Thoracic aorta (tissue), 2 donors: ENCODE measurements around the gene MRPL41. TPM values are rescaled to one million over a fixed set of nuclear protein-coding genes. Genes with fewer than 3 reads are reported as not detected.
"Not testable (repeated sequence)": the region's sequence is repeated elsewhere in the genome, so short reads cannot be mapped to it uniquely, and the experiment has no call there.

Experiments
- ATAC-seq: fragments of 150-250 bp; one replicate; pipeline ENCODE4 v1.8.0; 2017; ENCODE audit warnings: low read depth; ENCODE audit not compliant: insufficient number of reproducible peaks, low FRiP score
- DNase-seq: peaks from one replicate; pipeline ENCODE4 v3.0.0-alpha.2; 2020; ENCODE audit warnings: low spot score
- H3K27ac ChIP-seq, 2 donors: fragments of 200-600 bp; sonication (generic); 1 replicate in 1 of 2; 2 replicates in 1 of 2; pipeline ENCODE4 v1.5.1; 2016; ENCODE audit warnings: mild to moderate bottlenecking in 2 of 2, moderate library complexity in 2 of 2
- H3K27me3 ChIP-seq: fragments of 200-600 bp; sonication (generic); replicated peaks from 2 replicates; pipeline ENCODE4 v1.6.0; 2016; ENCODE audit warnings: mild to moderate bottlenecking; ENCODE audit not compliant: insufficient read depth
- H3K36me3 ChIP-seq: fragments of 200-600 bp; sonication (generic); one replicate; pipeline ENCODE4 v1.5.1; 2016
- H3K4me1 ChIP-seq, 2 donors: fragments of 200-600 bp; sonication (generic); 1 replicate in 1 of 2; 2 replicates in 1 of 2; pipeline versions ENCODE4 v1.5.1 to v1.6.0; 2016; ENCODE audit warnings: low read depth in 2 of 2, mild to moderate bottlenecking in 1 of 2; ENCODE audit not compliant: control insufficient read depth in 1 of 2
- H3K4me3 ChIP-seq: fragments of 200-600 bp; sonication (generic); 2 replicates; pipeline ENCODE4 v1.5.1; 2016; ENCODE audit warnings: mild to moderate bottlenecking
- H3K9me3 ChIP-seq: fragments of 200-600 bp; sonication (generic); 2 replicates; pipeline ENCODE4 v1.5.1; 2016
- total RNA-seq, 2 donors: library from RNA; depleted of rRNA; stranded (reverse); fragments of >200 nt; gene quantifications; one replicate each; pipeline versions ENCODE4 v1.1.0 to v1.2.3, GENCODE V29; 2016
- TF ChIP-seq, protein P1 (sequence below): fragments of 200-600 bp; sonication (generic); IDR thresholded peaks from one replicate; pipeline ENCODE4 v1.5.1; 2019; ENCODE audit warnings: antibody characterized with exemption

Gene MRPL41
- total RNA-seq, 2 donors from 2014 or later, result 23.5 to 54.3 TPM

DNA sequence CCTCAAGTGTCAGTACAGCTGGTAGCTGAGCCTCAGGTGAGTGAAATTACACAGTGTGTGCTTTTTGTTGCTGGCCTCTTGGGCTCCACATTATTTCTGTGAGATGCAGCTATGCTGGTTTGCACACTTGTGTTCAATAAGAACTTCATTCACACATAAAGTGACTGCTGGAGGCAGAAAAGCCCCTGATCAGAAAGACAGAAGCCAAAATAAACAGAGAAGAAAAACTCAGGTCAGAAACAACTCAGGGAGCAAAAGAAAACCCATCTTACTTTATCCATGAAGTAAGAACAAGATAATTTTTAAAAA, 16.6 kb upstream of the MRPL41 start:
- DNase-seq (no peak), ATAC-seq (no peak)
- peaks cover 3% of the 10 kb centered on the region for H3K36me3 ChIP-seq
- H3K4me1 ChIP-seq, result peaks cover 0 to 8% of the 10 kb centered on the region in 2 donors
- H3K9me3 ChIP-seq, result no peaks in the 10 kb centered on the region
- no peak overlapping the region for H3K4me3 ChIP-seq
- TF ChIP-seq, protein P1, sequence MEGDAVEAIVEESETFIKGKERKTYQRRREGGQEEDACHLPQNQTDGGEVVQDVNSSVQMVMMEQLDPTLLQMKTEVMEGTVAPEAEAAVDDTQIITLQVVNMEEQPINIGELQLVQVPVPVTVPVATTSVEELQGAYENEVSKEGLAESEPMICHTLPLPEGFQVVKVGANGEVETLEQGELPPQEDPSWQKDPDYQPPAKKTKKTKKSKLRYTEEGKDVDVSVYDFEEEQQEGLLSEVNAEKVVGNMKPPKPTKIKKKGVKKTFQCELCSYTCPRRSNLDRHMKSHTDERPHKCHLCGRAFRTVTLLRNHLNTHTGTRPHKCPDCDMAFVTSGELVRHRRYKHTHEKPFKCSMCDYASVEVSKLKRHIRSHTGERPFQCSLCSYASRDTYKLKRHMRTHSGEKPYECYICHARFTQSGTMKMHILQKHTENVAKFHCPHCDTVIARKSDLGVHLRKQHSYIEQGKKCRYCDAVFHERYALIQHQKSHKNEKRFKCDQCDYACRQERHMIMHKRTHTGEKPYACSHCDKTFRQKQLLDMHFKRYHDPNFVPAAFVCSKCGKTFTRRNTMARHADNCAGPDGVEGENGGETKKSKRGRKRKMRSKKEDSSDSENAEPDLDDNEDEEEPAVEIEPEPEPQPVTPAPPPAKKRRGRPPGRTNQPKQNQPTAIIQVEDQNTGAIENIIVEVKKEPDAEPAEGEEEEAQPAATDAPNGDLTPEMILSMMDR, result no peak
- H3K27ac ChIP-seq, result no peak overlapping the region
- H3K27me3 ChIP-seq, result no peaks in the 10 kb centered on the region

DNA sequence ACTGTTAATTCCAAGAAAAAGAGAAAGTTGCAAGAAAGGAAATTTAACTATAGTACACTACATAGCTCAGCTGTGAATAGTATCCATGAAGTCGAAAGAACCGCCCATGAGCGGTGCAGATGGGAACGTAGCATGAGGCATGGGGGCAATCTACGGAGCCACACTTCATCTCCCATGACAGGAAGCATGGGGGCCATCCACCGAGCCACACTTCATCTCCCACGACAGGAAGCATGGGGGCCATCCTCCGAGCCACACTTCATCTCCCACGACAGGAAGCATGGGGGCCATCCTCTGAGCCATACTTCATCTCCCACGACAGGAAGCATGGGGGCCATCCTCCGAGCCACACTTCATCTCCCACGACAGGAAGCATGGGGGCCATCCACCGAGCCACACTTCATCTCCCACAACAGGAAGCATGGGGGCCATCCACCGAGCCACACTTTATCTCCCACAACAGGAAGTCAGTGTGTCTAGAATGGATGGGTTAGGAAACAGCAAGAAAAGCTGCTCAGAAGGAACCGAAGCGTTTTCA, 15.0 kb upstream of the MRPL41 start:
- H3K4me1 ChIP-seq, H3K9me3 ChIP-seq, H3K27me3 ChIP-seq, DNase-seq, H3K4me3 ChIP-seq, H3K36me3 ChIP-seq, H3K27ac ChIP-seq, ATAC-seq: not testable (repeated sequence)

DNA sequence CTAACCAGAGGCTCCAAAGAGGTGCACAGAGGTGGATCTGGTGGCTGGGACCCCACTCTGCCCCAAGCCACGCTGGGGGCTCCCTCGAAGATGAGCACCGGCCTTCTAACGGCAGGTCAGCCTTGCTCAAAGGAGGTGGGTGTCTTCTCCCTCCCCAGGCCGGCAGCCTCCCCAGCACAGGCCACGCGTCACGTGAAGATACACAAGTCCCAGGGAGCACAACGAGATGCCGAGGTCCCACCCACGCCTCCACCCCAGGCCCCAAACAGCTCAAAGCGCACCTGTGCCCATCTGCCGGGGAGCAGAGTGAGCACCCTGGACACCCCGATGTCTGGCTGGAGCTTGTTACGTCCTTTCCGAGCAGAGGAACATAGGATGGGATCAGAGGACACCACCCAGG, 13.6 kb upstream of the MRPL41 start:
- Histone ChIP-seq H3K36me3 (peaks cover 10% of the 10 kb centered on the region), H3K4me3 (no peak overlapping the region), H3K4me1 (peaks cover 0 to 8% of the 10 kb centered on the region in 2 donors), H3K27me3 (no peaks in the 10 kb centered on the region), H3K9me3 (no peaks in the 10 kb centered on the region), H3K27ac (no peak overlapping the region)
- TF ChIP-seq, protein P1, result no peak
- ATAC-seq (no peak), DNase-seq (no peak)

DNA sequence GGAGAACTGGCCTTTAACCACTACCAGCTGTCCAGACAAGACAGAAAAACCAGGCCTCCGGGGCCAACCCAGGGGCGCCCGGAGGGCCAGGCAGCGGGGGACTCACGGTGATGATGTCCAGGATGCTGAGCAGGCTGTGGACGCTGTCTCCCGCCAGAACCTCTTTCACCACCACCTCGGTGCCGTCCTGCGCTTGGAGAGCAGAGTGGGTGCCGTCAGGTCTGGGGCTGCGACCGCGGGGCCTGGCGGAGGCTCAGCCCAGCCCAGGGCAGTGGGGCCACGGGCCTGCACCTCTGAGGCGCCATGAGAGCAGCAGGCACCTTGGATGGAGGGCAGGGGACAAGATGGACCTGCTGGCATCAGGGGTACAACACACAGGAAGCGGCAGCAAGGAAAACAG, 11.1 kb upstream of the MRPL41 start:
- ATAC-seq, result no peak
- H3K36me3 ChIP-seq, result peaks cover 10% of the 10 kb centered on the region

DNA sequence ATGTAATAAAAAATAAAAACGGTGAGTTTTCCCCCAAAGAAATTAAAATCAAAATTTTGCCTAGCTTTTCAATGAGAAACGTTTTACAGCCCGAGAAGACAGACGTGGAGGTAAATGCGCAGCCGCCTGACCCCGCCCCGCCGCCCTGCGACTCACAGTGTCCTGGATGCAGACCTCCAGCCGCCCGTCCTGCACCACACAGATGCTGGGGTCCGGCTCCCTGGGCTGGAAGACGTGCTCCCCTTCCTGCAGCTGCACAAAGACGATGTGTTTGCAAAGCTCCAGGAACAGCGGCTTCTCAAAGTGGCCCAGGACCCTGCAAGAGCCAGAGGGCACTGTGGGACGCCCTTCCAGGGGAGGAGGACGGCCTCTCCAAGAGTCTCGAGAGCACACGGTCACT, 9.2 kb upstream of the MRPL41 start:
- Histone ChIP-seq H3K27me3 (no peaks in the 10 kb centered on the region), H3K27ac (no peak overlapping the region), H3K36me3 (peaks cover 10% of the 10 kb centered on the region), H3K9me3 (no peaks in the 10 kb centered on the region), H3K4me1 (peaks cover 0 to 11% of the 10 kb centered on the region in 2 donors), H3K4me3 (no peak overlapping the region)
- no peak for DNase-seq
- no peak for ATAC-seq
- TF ChIP-seq, protein P1, result no peak

More for the DNA sequence above, 11.1 kb upstream of the MRPL41 start:
- DNase-seq, result no peak
- H3K4me3 ChIP-seq, result no peak overlapping the region
- TF ChIP-seq, protein P1, result no peak
- H3K9me3 ChIP-seq, result no peaks in the 10 kb centered on the region
- H3K27ac ChIP-seq, result no peak overlapping the region
- peaks cover 0 to 7% of the 10 kb centered on the region in 2 donors for H3K4me1 ChIP-seq
- no peaks in the 10 kb centered on the region for H3K27me3 ChIP-seq

DNA sequence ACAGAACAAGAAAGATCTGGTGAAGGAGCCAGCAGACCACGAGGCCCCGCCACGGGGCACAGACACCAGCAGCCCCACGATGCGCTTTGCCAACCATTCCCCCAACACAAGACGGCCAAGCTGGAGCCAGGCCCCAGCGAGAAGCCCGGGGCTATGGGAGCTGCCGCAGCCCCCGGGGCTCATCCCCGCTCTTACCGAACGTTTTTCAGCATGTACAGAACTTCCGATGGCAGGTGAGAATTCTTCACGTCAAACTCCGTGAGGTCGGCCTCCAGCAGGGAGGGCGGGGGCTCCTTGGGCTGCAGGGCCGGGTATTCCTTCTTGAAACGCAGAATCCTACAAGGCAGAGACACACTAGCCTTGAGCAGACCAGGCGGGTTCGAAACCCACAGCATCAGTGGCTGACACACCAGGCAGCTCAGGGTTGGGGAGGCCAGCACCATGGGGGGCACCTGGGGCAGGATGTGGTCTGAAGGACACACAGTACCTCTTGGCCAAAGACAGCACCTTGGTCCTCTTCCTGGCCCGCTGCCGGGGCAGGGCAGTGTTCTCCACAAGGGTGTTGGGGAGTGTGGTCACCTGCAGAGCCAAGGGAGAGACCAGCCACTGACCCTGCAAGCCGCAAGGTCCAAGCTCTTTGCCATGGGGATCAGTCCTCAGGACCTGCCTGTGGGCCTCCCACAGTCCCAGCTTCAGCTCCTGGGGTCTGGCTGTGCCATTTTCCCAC, 8.3 kb upstream of the MRPL41 start:
- no peak for DNase-seq
- Histone ChIP-seq H3K9me3 (no peaks in the 10 kb centered on the region), H3K4me3 (no peak overlapping the region), H3K27ac (no peak overlapping the region), H3K4me1 (peaks cover 0 to 20% of the 10 kb centered on the region in 2 donors), H3K27me3 (no peaks in the 10 kb centered on the region), H3K36me3 (peaks cover 10% of the 10 kb centered on the region)
- no peak for ATAC-seq
- TF ChIP-seq, protein P1, result no peak
